Measurements from ENCODE around the gene POU4F3.

POU4F3 gene

GRCh38 chr5:146340260-146341081, 1.8 kb downstream of the POU4F3 start:
- DNase-seq: no peak

GRCh38 chr5:146341854-146342253, 3.2 kb downstream of the POU4F3 start:
- no peak for DNase-seq

- no peak for DNase-seq
These were observed 3.9 kb downstream of the POU4F3 start for GRCh38 chr5:146342519-146342881.

- no peak for DNase-seq
These were observed 4.5 kb downstream of the POU4F3 start for GRCh38 chr5:146342882-146343865.

- DNase-seq: no peak
These were observed 5.8 kb downstream of the POU4F3 start for GRCh38 chr5:146344155-146345118.

GRCh38 chr5:146345240-146345577, 6.6 kb downstream of the POU4F3 start:
- DNase-seq: no peak

- no peak for DNase-seq
These were observed 7.1 kb downstream of the POU4F3 start for GRCh38 chr5:146345578-146346366.

GRCh38 chr5:146357126-146357525, 18.5 kb downstream of the POU4F3 start:
- no peak for DNase-seq

- DNase-seq: no peak
These were observed 21.2 kb downstream of the POU4F3 start for GRCh38 chr5:146359836-146360235.

GRCh38 chr5:146363161-146363874, 24.7 kb downstream of the POU4F3 start:
- no peak for DNase-seq

GRCh38 chr5:146365618-146366017, 27.0 kb downstream of the POU4F3 start:
- DNase-seq: no peak

- DNase-seq: no peak
These were observed 28.3 kb downstream of the POU4F3 start for GRCh38 chr5:146366904-146367303.

- no peak for DNase-seq
These were observed 29.5 kb downstream of the POU4F3 start for GRCh38 chr5:146368137-146368536.

- no peak for DNase-seq
These were observed 31.1 kb downstream of the POU4F3 start for GRCh38 chr5:146369691-146370090.

- DNase-seq: no peak
These were observed 38.2 kb downstream of the POU4F3 start for GRCh38 chr5:146376821-146377220.

GRCh38 chr5:146378986-146379385, 40.3 kb downstream of the POU4F3 start:
- DNase-seq: no peak

- no peak for DNase-seq
These were observed 42.1 kb downstream of the POU4F3 start for GRCh38 chr5:146380714-146381113.

- DNase-seq: no peak
These were observed 49.7 kb downstream of the POU4F3 start for GRCh38 chr5:146388386-146388785.

GRCh38 chr5:146390469-146390868, 51.8 kb downstream of the POU4F3 start:
- no peak for DNase-seq

Data from CD4-positive, alpha-beta T cell treated with Interleukin-15 for 1 hour (primary cell).